ENCODE measurements around the gene KRTAP10-7. TPM values are rescaled to one million over a fixed set of nuclear protein-coding genes. Genes with fewer than 3 reads are reported as not detected.
"Not testable (repeated sequence)": the region's sequence is repeated elsewhere in the genome, so short reads cannot be mapped to it uniquely, and the experiment has no call there.

Gene KRTAP10-7
- total RNA-seq, 2 donors from 2014 or later = not detected

DNA sequence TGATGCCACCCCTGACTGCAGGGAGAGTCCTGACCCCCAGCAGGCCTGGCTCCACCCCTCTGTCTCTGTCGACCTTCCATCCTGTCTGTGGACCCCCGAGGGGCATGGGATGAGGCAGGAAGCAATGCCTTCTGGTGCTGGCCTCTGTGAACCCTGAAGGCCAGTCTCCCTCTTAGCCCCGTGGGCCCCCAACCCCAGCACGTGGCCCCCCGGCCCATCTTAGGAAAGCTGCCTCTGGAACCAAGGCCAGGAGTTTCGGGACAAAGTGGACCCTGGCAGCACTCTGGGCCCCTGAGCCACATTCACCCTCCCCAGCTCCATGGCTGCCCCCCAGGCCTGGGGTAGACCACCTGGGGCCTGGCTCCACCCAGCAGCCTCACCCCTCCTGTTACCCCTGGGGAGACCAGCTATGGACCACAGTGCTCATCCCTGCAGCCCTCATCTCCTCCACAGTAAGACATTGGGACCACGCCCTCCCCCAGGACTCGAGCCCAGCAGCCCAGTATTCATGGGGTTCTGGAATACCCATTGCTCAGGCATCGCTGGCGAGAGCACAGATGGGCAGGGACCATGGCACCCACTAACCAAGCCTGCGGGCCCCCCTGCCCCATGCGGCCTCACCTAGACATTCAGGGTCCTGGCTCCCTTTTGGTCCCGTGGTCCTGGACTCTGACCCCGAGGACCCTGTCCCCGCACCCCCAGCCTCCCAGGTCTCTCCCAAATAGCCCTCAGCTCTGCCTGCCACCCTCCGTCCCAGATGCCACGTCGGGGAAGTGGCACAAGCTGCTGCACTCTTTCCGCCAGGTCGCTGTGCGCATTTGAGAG lies 38.3 kb downstream of the KRTAP10-7 start:
- not testable (repeated sequence) for DNase-seq (ENCODE audit: low spot score); H3K4me1 ChIP-seq (ENCODE audit: control insufficient read depth in 1 of 2, low read depth in 2 of 2); H3K9me3 ChIP-seq; H3K27me3 ChIP-seq (replicated peaks; ENCODE audit: insufficient read depth); H3K27ac ChIP-seq; ATAC-seq (ENCODE audit: insufficient number of reproducible peaks, low FRiP score, low read depth); H3K4me3 ChIP-seq; H3K36me3 ChIP-seq

DNA sequence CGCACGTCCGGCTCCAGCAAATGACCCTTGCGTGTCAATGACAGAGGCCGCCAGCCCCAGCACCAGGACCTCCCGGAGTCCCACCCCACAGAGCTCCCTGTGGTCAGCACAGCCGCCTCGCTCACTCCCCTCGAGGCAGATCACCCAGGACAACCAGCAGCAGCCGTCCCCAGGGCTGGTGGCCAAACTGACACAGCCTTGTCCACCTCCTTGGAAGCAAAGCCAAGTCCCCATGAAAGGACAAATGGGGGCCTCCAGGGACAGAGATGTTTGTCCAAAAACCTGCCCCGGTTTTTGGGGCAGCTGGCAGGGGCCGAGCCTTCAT lies 38.9 kb downstream of the KRTAP10-7 start:
- Histone ChIP-seq H3K27me3 (replicated peaks; ENCODE audit: insufficient read depth) (no peaks in the 10 kb centered on the region), H3K36me3 (no peaks in the 10 kb centered on the region), H3K27ac (no peak overlapping the region), H3K4me3 (no peak overlapping the region), H3K4me1 (ENCODE audit: control insufficient read depth in 1 of 2, low read depth in 2 of 2) (no peaks in the 10 kb centered on the region), H3K9me3 (no peaks in the 10 kb centered on the region)
- DNase-seq (ENCODE audit: low spot score) (no peak), ATAC-seq (ENCODE audit: insufficient number of reproducible peaks, low FRiP score, low read depth) (no peak)
- TF ChIP-seq, protein P1, sequence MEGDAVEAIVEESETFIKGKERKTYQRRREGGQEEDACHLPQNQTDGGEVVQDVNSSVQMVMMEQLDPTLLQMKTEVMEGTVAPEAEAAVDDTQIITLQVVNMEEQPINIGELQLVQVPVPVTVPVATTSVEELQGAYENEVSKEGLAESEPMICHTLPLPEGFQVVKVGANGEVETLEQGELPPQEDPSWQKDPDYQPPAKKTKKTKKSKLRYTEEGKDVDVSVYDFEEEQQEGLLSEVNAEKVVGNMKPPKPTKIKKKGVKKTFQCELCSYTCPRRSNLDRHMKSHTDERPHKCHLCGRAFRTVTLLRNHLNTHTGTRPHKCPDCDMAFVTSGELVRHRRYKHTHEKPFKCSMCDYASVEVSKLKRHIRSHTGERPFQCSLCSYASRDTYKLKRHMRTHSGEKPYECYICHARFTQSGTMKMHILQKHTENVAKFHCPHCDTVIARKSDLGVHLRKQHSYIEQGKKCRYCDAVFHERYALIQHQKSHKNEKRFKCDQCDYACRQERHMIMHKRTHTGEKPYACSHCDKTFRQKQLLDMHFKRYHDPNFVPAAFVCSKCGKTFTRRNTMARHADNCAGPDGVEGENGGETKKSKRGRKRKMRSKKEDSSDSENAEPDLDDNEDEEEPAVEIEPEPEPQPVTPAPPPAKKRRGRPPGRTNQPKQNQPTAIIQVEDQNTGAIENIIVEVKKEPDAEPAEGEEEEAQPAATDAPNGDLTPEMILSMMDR (IDR thresholded peaks at IDR 0.05) = no peak

DNA sequence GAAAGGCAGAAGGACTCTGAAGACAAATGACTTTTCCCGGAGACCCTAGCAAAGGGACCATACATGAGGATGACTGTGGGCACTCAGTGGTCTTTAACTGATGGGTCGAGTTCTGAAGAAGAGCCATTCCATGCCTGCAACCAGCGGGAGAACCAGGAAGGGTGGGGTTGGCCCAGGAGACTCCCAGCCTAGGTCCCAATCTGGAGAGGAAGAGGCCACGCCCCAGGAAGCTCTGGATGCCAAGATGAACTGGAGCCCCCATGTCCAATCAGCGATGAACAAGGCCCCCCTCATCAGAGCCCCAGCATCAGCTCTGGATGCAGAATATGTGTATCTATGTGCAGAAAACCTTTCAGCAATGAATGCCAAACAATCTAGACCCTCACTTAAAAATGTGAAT lies 40.4 kb downstream of the KRTAP10-7 start:
- TF ChIP-seq, protein P1 (IDR thresholded peaks at IDR 0.05) = no peak
- Histone ChIP-seq H3K9me3 (no peaks in the 10 kb centered on the region), H3K4me3 (no peak overlapping the region), H3K27me3 (replicated peaks; ENCODE audit: insufficient read depth) (no peaks in the 10 kb centered on the region), H3K36me3 (no peaks in the 10 kb centered on the region), H3K27ac (no peak overlapping the region), H3K4me1 (ENCODE audit: control insufficient read depth in 1 of 2, low read depth in 2 of 2) (no peaks in the 10 kb centered on the region)
- ATAC-seq (ENCODE audit: insufficient number of reproducible peaks, low FRiP score, low read depth) (no peak), DNase-seq (ENCODE audit: low spot score) (no peak)

DNA sequence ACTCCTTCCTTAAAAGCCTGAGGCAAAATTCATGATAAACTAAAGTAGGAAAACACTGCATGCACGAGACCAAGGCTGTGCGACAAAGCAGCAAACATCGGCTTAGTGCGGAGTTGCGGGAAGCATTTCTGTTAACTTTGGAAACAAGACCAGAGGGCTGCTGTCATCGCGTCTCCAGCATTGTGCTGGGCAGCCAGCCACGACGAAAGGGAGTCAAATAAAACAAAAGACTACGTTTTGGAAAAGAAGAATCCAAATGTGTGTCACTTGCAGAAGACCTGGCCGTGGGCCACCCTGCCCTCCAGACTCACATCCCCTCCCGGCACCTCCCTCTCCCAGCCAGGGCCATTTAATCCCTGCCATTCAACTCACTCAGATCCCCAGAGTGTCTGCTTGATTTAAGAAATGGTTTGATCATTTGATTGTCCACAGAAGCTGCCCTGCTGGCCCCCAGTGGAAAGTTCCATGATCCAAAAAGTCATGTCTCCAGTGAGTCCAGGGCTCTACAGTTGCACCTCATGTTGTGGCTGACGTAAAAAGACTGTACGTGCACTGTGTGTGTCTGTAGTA lies 43.4 kb downstream of the KRTAP10-7 start:
- H3K36me3 ChIP-seq = no peaks in the 10 kb centered on the region
- TF ChIP-seq, protein P1 (IDR thresholded peaks at IDR 0.05) = no peak
- H3K4me3 ChIP-seq = no peak overlapping the region
- DNase-seq (ENCODE audit: low spot score) (no peak), ATAC-seq (ENCODE audit: insufficient number of reproducible peaks, low FRiP score, low read depth) (no peak)
- no peaks in the 10 kb centered on the region for H3K27me3 ChIP-seq (replicated peaks; ENCODE audit: insufficient read depth)
- H3K9me3 ChIP-seq = no peaks in the 10 kb centered on the region
- H3K27ac ChIP-seq = no peak overlapping the region
- no peaks in the 10 kb centered on the region for H3K4me1 ChIP-seq (ENCODE audit: control insufficient read depth in 1 of 2, low read depth in 2 of 2)

DNA sequence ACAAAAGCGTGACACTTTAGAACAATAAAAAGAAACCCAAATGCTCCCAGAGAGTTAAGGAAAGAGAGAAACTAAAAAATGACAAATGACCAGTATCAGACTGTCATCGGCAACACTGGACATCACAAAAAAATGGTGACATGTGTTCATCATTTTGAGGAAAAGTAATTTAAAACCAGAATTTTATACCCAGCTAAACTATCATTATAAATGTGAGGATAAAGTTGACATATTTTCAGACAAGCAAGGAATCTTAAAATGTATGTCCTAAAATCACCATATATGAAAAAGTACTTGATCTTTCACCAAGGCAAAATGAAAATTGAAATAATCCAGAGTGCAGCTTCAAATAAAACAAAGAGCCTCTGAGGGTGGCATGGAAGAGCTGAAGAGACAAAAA lies 44.5 kb downstream of the KRTAP10-7 start:
- no peak for ATAC-seq (ENCODE audit: insufficient number of reproducible peaks, low FRiP score, low read depth)
- Histone ChIP-seq H3K27me3 (replicated peaks; ENCODE audit: insufficient read depth) (no peaks in the 10 kb centered on the region), H3K36me3 (no peaks in the 10 kb centered on the region), H3K9me3 (no peaks in the 10 kb centered on the region), H3K4me3 (no peak overlapping the region), H3K27ac (no peak overlapping the region), H3K4me1 (ENCODE audit: control insufficient read depth in 1 of 2, low read depth in 2 of 2) (no peaks in the 10 kb centered on the region)
- TF ChIP-seq, protein P1 (IDR thresholded peaks at IDR 0.05) = no peak
- DNase-seq (ENCODE audit: low spot score) = no peak

DNA sequence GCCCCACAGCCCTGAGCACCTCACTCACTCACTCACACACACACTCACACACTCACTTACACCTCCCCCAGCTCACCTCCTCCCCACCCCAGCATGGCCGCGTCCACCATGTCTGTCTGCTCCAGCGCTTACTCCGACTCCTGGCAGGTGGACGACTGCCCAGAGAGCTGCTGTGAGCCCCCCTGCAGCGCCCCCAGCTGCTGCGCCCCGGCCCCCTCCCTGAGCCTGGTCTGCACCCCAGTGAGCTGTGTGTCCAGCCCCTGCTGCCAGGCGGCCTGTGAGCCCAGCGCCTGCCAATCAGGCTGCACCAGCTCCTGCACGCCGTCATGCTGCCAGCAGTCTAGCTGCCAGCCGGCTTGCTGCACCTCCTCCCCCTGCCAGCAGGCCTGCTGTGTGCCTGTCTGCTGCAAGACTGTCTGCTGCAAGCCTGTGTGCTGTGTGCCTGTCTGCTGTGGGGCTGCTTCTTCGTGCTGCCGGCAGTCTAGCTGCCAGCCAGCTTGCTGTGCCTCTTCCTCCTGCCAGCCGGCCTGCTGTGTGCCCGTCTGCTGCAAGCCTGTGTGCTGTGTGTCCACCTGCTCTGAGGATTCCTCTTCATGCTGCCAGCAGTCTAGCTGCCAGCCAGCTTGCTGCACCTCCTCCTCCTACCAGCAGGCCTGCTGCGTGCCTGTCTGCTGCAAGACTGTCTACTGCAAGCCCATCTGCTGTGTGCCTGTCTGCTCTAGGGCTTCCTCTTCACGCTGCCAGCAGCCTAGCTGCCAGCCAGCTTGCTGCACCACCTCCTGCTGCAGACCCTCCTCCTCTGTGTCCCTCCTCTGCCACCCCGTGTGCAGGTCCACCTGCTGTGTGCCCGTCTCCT lies 46.2 kb downstream of the KRTAP10-7 start, which contains the start of gene KRTAP10-11:
TSS of gene KRTAP10-11 (plus strand) at position 49 of the 856 bp plus-strand sequence. CDS start at position 94, 45 bp downstream.
- not testable (repeated sequence) for H3K4me3 ChIP-seq; H3K4me1 ChIP-seq (ENCODE audit: control insufficient read depth in 1 of 2, low read depth in 2 of 2); H3K27me3 ChIP-seq (replicated peaks; ENCODE audit: insufficient read depth); H3K27ac ChIP-seq; H3K36me3 ChIP-seq; ATAC-seq (ENCODE audit: insufficient number of reproducible peaks, low FRiP score, low read depth); H3K9me3 ChIP-seq; DNase-seq (ENCODE audit: low spot score)
